Endothelial cell (in vitro differentiated cells): ENCODE measurements around the gene NUDT3. TPM values are rescaled to one million over a fixed set of nuclear protein-coding genes. Genes with fewer than 3 reads are reported as not detected.

Source experiments
- DNase-seq: peaks from one replicate; pipeline ENCODE4 v3.0.0; 2021; ENCODE audit warnings: low spot score
- H3K27ac Mint-ChIP-seq: one replicate; pipeline ENCODE4 v1.8.0; 2021; ENCODE audit warnings: mixed read lengths, inconsistent platforms; ENCODE audit not compliant: unreplicated experiment
- H3K27me3 Mint-ChIP-seq: one replicate; pipeline ENCODE4 v1.8.0; 2021; ENCODE audit warnings: mild to moderate bottlenecking, moderate library complexity, mixed read lengths, inconsistent platforms; ENCODE audit not compliant: unreplicated experiment
- H3K36me3 Mint-ChIP-seq: one replicate; pipeline ENCODE4 v1.8.0; 2021; ENCODE audit warnings: mild to moderate bottlenecking, low read depth, mixed read lengths, inconsistent platforms; ENCODE audit not compliant: unreplicated experiment
- H3K4me1 Mint-ChIP-seq: one replicate; pipeline ENCODE4 v1.8.0; 2021; ENCODE audit warnings: mild to moderate bottlenecking, mixed read lengths, inconsistent platforms; ENCODE audit not compliant: unreplicated experiment
- H3K4me3 Mint-ChIP-seq: one replicate; pipeline ENCODE4 v1.8.0; 2021; ENCODE audit warnings: mild to moderate bottlenecking, mixed read lengths, inconsistent platforms; ENCODE audit not compliant: unreplicated experiment
- H3K9me3 Mint-ChIP-seq: one replicate; pipeline ENCODE4 v1.8.0; 2021; ENCODE audit warnings: mixed read lengths, inconsistent platforms; ENCODE audit not compliant: unreplicated experiment
- CTCF ChIP-seq: fragments of 200-600 bp; sonication (generic); IDR thresholded peaks from one replicate; pipeline ENCODE4 v1.5.0; 2021; ENCODE audit warnings: antibody characterized with exemption; ENCODE audit not compliant: unreplicated experiment
- total RNA-seq: library from RNA; stranded (reverse); fragmentation: NEBNext Ultra II Directional; extraction: Animal tissue kit (Norgen Biotek cat#: 25700); gene quantifications from one replicate; pipeline ENCODE4 v1.2.1, GENCODE V29; 2021; ENCODE audit not compliant: unreplicated experiment

NUDT3 gene
- total RNA-seq, 1 donor from 2014 or later: 52.0 TPM

- Mint-ChIP-seq H3K4me3 (no peak overlapping the region), H3K27ac (no peak overlapping the region), H3K4me1 (peaks cover 27% of the 10 kb centered on the region), H3K27me3 (peaks cover 1% of the 10 kb centered on the region), H3K36me3 (no peaks in the 10 kb centered on the region), H3K9me3 (no peaks in the 10 kb centered on the region)
- DNase-seq: no peak
- no peak for TF ChIP-seq CTCF
Measured at GRCh38 chr6:34308483-34308882, 84.0 kb downstream of the NUDT3 start.

- Mint-ChIP-seq H3K36me3 (no peaks in the 10 kb centered on the region), H3K4me1 (peaks cover 30% of the 10 kb centered on the region), H3K27ac (no peak overlapping the region), H3K4me3 (no peak overlapping the region), H3K27me3 (no peaks in the 10 kb centered on the region), H3K9me3 (no peaks in the 10 kb centered on the region)
- no peak for TF ChIP-seq CTCF
- no peak for DNase-seq
Measured at GRCh38 chr6:34305982-34306708, 86.3 kb downstream of the NUDT3 start.

GRCh38 chr6:34305497-34305896 lies 87.0 kb downstream of the NUDT3 start:
- Mint-ChIP-seq H3K36me3 (no peaks in the 10 kb centered on the region), H3K4me3 (no peak overlapping the region), H3K27ac (no peak overlapping the region), H3K27me3 (no peaks in the 10 kb centered on the region), H3K9me3 (no peaks in the 10 kb centered on the region), H3K4me1 (peaks cover 32% of the 10 kb centered on the region)
- no peak for TF ChIP-seq CTCF
- no peak for DNase-seq

GRCh38 chr6:34304164-34304563 lies 88.3 kb downstream of the NUDT3 start:
- no peaks in the 10 kb centered on the region for H3K9me3 Mint-ChIP-seq
- DNase-seq: no peak
- H3K27me3 Mint-ChIP-seq: no peaks in the 10 kb centered on the region
- no peaks in the 10 kb centered on the region for H3K36me3 Mint-ChIP-seq
- no peak overlapping the region for H3K4me3 Mint-ChIP-seq
- H3K4me1 Mint-ChIP-seq: peaks cover 34% of the 10 kb centered on the region
- no peak overlapping the region for H3K27ac Mint-ChIP-seq
- TF ChIP-seq CTCF: no peak

- no peak overlapping the region for H3K4me3 Mint-ChIP-seq
- no peak overlapping the region for H3K27ac Mint-ChIP-seq
- no peaks in the 10 kb centered on the region for H3K27me3 Mint-ChIP-seq
- no peaks in the 10 kb centered on the region for H3K9me3 Mint-ChIP-seq
- H3K4me1 Mint-ChIP-seq: peaks cover 26% of the 10 kb centered on the region
- no peaks in the 10 kb centered on the region for H3K36me3 Mint-ChIP-seq
- no peak for DNase-seq
- no peak for TF ChIP-seq CTCF
Measured at GRCh38 chr6:34302929-34303328, 89.5 kb downstream of the NUDT3 start.
